WTC11 (cell line): ENCODE results near the gene BCAT1. TPM values are rescaled to one million over a fixed set of nuclear protein-coding genes. Genes with fewer than 3 reads are reported as not detected.

Experiments used
- ATAC-seq: fragments of 200-7000 bp; cut with Tn5 transposase; 2 replicates; pipeline ENCODE4 v1.10.0; 2021; ENCODE audit warnings: mild to moderate bottlenecking, moderate library complexity
- CTCF ChIA-PET: fragments of 300-600 bp; sonication (Branson Sonifier 250); formaldehyde crosslinking; loops from one replicate; lab custom pipeline; 2021; ENCODE audit warnings: antibody characterized with exemption; lab: Charles Lee
- POLR2A ChIA-PET: fragments of 350-600 bp; sonication (Branson Sonifier 250); formaldehyde crosslinking; loops from one replicate; lab custom pipeline; 2021; ENCODE audit warnings: antibody characterized with exemption; lab: Charles Lee
- DNase-seq: peaks from one replicate; pipeline ENCODE4 v3.0.0; 2021; ENCODE audit warnings: low spot score
- H3K27ac Mint-ChIP-seq: 2 replicates; pipeline ENCODE4 v1.8.0; 2021; ENCODE audit warnings: mixed read lengths
- H3K27me3 Mint-ChIP-seq: 2 replicates; pipeline ENCODE4 v1.8.0; 2021; ENCODE audit warnings: low read depth, mild to moderate bottlenecking, moderate library complexity, mixed read lengths
- H3K36me3 Mint-ChIP-seq: 2 replicates; pipeline ENCODE4 v1.8.0; 2021; ENCODE audit warnings: mixed read lengths
- H3K4me1 Mint-ChIP-seq: 2 replicates; pipeline ENCODE4 v1.8.0; 2022; ENCODE audit warnings: mixed read lengths
- H3K4me3 Mint-ChIP-seq: 2 replicates; pipeline ENCODE4 v1.8.0; 2021; ENCODE audit warnings: mild to moderate bottlenecking, moderate library complexity, mixed read lengths
- H3K9me3 Mint-ChIP-seq: 2 replicates; pipeline ENCODE4 v1.8.0; 2021; ENCODE audit warnings: mixed read lengths
- CREB1 ChIP-seq: sonication (generic); formaldehyde crosslinking; IDR thresholded peaks from 2 replicates; pipeline ENCODE4 v1.8.0; 2023; ENCODE audit warnings: mild to moderate bottlenecking, missing genetic modification reagents
- GRHL2 ChIP-seq: fragments of 250-450 bp; sonication (Bioruptor Pico); IDR thresholded peaks from 2 replicates; pipeline ENCODE4 v1.8.0; 2022; ENCODE audit warnings: mild to moderate bottlenecking, moderate library complexity; ENCODE audit not compliant: insufficient replicate concordance, severe bottlenecking
- JUN ChIP-seq: sonication (generic); formaldehyde crosslinking; IDR thresholded peaks from 2 replicates; pipeline ENCODE4 v1.8.0; 2023; ENCODE audit warnings: mild to moderate bottlenecking, missing genetic modification reagents
- MXD4 ChIP-seq: fragments of 250-450 bp; sonication (Bioruptor Pico); IDR thresholded peaks from 2 replicates; pipeline ENCODE4 v1.8.0; 2021; ENCODE audit warnings: mild to moderate bottlenecking, moderate library complexity, borderline replicate concordance
- MYBL2 ChIP-seq: sonication (generic); formaldehyde crosslinking; IDR thresholded peaks from 2 replicates; pipeline ENCODE4 v1.8.1; 2023; ENCODE audit warnings: mild to moderate bottlenecking, moderate library complexity, missing genetic modification reagents
- NFATC4 ChIP-seq: fragments of 250-450 bp; sonication (Bioruptor Pico); IDR thresholded peaks from 2 replicates; pipeline ENCODE4 v1.9.0; 2021; ENCODE audit warnings: mild to moderate bottlenecking
- NFE2L1 ChIP-seq: sonication (generic); formaldehyde crosslinking; IDR thresholded peaks from 2 replicates; pipeline ENCODE4 v1.8.1; 2023; ENCODE audit warnings: missing genetic modification reagents
- NFYB ChIP-seq: sonication (generic); formaldehyde crosslinking; conservative IDR thresholded peaks from 2 replicates; pipeline ENCODE4 v1.8.0; 2022; ENCODE audit warnings: low read depth, missing genetic modification reagents
- PRRX2 ChIP-seq: fragments of 250-450 bp; sonication (Bioruptor Pico); IDR thresholded peaks from 2 replicates; pipeline ENCODE4 v1.8.0; 2021; ENCODE audit warnings: mild to moderate bottlenecking
- SMAD4 ChIP-seq: sonication (generic); formaldehyde crosslinking; IDR thresholded peaks from 2 replicates; pipeline ENCODE4 v1.8.0; 2022; ENCODE audit warnings: mild to moderate bottlenecking, missing genetic modification reagents
- ZNF121 ChIP-seq: sonication (generic); formaldehyde crosslinking; IDR thresholded peaks from 2 replicates; pipeline ENCODE4 v1.8.0; 2023; ENCODE audit warnings: missing genetic modification reagents
- ZNF138 ChIP-seq: sonication (generic); formaldehyde crosslinking; conservative IDR thresholded peaks from 2 replicates; pipeline ENCODE4 v1.8.1; 2022; ENCODE audit warnings: mild to moderate bottlenecking, moderate library complexity, missing genetic modification reagents
- ZNF219 ChIP-seq: sonication (generic); formaldehyde crosslinking; IDR thresholded peaks from 2 replicates; pipeline ENCODE4 v1.8.0; 2023; ENCODE audit warnings: missing genetic modification reagents, mild to moderate bottlenecking, borderline replicate concordance
- total RNA-seq: library from RNA; stranded (reverse); gene quantifications from 3 replicates; pipeline ENCODE4 v1.2.3, GENCODE V29; 2021
- TF ChIP-seq, protein P1 (sequence below): sonication (generic); formaldehyde crosslinking; IDR thresholded peaks from 2 replicates; pipeline ENCODE4 v1.8.0; 2023; ENCODE audit warnings: missing genetic modification reagents, mild to moderate bottlenecking, borderline replicate concordance
- TF ChIP-seq, protein P2 (sequence below): fragments of 250-450 bp; sonication (Bioruptor Pico); IDR thresholded peaks from 2 replicates; pipeline ENCODE4 v1.9.0; 2021; ENCODE audit warnings: mild to moderate bottlenecking, borderline replicate concordance
- TF ChIP-seq, protein P3 (sequence below): sonication (generic); formaldehyde crosslinking; IDR thresholded peaks from 2 replicates; pipeline ENCODE4 v1.8.0; 2022; ENCODE audit warnings: mild to moderate bottlenecking, missing genetic modification reagents
- TF ChIP-seq, protein P4 (sequence below): sonication (generic); formaldehyde crosslinking; IDR thresholded peaks from 2 replicates; pipeline ENCODE4 v1.8.1; 2022; ENCODE audit warnings: mild to moderate bottlenecking, missing genetic modification reagents, moderate library complexity, borderline replicate concordance
- TF ChIP-seq, protein P5 (sequence below): sonication (generic); formaldehyde crosslinking; IDR thresholded peaks from 2 replicates; pipeline ENCODE4 v1.8.1; 2023; ENCODE audit warnings: mild to moderate bottlenecking, missing genetic modification reagents, borderline replicate concordance
- TF ChIP-seq, protein P6 (sequence below): sonication (generic); formaldehyde crosslinking; IDR thresholded peaks from 2 replicates; pipeline ENCODE4 v1.8.1; 2023; ENCODE audit warnings: mild to moderate bottlenecking, missing genetic modification reagents

The BCAT1 gene
- total RNA-seq, 1 experiment from 2014 or later, result 267 TPM

DNA sequence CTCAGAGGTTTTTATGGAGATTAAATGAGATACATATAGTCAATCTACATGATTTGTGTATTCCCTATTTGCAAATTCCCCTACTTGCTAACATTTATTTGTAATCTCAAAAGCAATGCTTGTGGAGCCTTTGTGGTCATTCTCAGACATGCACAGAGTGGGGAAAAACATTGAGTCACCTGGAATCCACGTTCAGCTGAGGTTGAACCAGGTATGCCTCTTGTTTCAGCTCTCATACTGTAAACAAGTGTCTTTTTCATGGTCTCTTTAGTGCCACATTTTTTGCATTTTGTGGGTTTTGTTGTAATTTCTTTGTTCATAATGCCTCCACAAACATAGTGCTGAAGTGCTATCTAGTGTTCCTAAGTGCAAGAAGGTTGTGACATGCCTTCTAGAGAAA, 181.9 kb downstream of the BCAT1 start:
- ATAC-seq, result no peak
- Mint-ChIP-seq H3K9me3 (peaks cover 11% of the 10 kb centered on the region), H3K27ac (no peak overlapping the region), H3K4me3 (no peak overlapping the region), H3K36me3 (0 out of 2 replicates have a peak, but pooled peaks cover 4% of the 10 kb centered on the region), H3K4me1 (no peaks in the 10 kb centered on the region), H3K27me3 (no peaks in the 10 kb centered on the region; the same call in 1 of the 2 replicates)
- CTCF ChIA-PET, result no interaction called here
- TF ChIP-seq, protein P1, sequence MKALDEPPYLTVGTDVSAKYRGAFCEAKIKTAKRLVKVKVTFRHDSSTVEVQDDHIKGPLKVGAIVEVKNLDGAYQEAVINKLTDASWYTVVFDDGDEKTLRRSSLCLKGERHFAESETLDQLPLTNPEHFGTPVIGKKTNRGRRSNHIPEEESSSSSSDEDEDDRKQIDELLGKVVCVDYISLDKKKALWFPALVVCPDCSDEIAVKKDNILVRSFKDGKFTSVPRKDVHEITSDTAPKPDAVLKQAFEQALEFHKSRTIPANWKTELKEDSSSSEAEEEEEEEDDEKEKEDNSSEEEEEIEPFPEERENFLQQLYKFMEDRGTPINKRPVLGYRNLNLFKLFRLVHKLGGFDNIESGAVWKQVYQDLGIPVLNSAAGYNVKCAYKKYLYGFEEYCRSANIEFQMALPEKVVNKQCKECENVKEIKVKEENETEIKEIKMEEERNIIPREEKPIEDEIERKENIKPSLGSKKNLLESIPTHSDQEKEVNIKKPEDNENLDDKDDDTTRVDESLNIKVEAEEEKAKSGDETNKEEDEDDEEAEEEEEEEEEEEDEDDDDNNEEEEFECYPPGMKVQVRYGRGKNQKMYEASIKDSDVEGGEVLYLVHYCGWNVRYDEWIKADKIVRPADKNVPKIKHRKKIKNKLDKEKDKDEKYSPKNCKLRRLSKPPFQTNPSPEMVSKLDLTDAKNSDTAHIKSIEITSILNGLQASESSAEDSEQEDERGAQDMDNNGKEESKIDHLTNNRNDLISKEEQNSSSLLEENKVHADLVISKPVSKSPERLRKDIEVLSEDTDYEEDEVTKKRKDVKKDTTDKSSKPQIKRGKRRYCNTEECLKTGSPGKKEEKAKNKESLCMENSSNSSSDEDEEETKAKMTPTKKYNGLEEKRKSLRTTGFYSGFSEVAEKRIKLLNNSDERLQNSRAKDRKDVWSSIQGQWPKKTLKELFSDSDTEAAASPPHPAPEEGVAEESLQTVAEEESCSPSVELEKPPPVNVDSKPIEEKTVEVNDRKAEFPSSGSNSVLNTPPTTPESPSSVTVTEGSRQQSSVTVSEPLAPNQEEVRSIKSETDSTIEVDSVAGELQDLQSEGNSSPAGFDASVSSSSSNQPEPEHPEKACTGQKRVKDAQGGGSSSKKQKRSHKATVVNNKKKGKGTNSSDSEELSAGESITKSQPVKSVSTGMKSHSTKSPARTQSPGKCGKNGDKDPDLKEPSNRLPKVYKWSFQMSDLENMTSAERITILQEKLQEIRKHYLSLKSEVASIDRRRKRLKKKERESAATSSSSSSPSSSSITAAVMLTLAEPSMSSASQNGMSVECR (CRISPR knock-in tag), result no peak
- no peak for TF ChIP-seq JUN (CRISPR knock-in tag)
- TF ChIP-seq ZNF219, result no peak
- TF ChIP-seq NFE2L1 (CRISPR knock-in tag), result no peak
- TF ChIP-seq, protein P2, sequence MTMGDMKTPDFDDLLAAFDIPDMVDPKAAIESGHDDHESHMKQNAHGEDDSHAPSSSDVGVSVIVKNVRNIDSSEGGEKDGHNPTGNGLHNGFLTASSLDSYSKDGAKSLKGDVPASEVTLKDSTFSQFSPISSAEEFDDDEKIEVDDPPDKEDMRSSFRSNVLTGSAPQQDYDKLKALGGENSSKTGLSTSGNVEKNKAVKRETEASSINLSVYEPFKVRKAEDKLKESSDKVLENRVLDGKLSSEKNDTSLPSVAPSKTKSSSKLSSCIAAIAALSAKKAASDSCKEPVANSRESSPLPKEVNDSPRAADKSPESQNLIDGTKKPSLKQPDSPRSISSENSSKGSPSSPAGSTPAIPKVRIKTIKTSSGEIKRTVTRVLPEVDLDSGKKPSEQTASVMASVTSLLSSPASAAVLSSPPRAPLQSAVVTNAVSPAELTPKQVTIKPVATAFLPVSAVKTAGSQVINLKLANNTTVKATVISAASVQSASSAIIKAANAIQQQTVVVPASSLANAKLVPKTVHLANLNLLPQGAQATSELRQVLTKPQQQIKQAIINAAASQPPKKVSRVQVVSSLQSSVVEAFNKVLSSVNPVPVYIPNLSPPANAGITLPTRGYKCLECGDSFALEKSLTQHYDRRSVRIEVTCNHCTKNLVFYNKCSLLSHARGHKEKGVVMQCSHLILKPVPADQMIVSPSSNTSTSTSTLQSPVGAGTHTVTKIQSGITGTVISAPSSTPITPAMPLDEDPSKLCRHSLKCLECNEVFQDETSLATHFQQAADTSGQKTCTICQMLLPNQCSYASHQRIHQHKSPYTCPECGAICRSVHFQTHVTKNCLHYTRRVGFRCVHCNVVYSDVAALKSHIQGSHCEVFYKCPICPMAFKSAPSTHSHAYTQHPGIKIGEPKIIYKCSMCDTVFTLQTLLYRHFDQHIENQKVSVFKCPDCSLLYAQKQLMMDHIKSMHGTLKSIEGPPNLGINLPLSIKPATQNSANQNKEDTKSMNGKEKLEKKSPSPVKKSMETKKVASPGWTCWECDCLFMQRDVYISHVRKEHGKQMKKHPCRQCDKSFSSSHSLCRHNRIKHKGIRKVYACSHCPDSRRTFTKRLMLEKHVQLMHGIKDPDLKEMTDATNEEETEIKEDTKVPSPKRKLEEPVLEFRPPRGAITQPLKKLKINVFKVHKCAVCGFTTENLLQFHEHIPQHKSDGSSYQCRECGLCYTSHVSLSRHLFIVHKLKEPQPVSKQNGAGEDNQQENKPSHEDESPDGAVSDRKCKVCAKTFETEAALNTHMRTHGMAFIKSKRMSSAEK (CRISPR knock-in tag), result no peak
- TF ChIP-seq, protein P3, sequence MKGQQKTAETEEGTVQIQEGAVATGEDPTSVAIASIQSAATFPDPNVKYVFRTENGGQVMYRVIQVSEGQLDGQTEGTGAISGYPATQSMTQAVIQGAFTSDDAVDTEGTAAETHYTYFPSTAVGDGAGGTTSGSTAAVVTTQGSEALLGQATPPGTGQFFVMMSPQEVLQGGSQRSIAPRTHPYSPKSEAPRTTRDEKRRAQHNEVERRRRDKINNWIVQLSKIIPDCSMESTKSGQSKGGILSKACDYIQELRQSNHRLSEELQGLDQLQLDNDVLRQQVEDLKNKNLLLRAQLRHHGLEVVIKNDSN (CRISPR knock-in tag), result no peak
- no peak for TF ChIP-seq CREB1 (CRISPR knock-in tag)
- no peak for TF ChIP-seq MXD4 (CRISPR knock-in tag)
- TF ChIP-seq NFATC4 (CRISPR knock-in tag), result no peak
- TF ChIP-seq NFYB (CRISPR knock-in tag), result no peak
- no peak for TF ChIP-seq MYBL2 (CRISPR knock-in tag)
- TF ChIP-seq, protein P4, sequence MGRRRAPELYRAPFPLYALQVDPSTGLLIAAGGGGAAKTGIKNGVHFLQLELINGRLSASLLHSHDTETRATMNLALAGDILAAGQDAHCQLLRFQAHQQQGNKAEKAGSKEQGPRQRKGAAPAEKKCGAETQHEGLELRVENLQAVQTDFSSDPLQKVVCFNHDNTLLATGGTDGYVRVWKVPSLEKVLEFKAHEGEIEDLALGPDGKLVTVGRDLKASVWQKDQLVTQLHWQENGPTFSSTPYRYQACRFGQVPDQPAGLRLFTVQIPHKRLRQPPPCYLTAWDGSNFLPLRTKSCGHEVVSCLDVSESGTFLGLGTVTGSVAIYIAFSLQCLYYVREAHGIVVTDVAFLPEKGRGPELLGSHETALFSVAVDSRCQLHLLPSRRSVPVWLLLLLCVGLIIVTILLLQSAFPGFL (CRISPR knock-in tag), result no peak
- TF ChIP-seq PRRX2, result no peak
- no peak for TF ChIP-seq ZNF121 (CRISPR knock-in tag)
- TF ChIP-seq ZNF138 (CRISPR knock-in tag), result no peak
- DNase-seq, result no peak
- POLR2A ChIA-PET, result no interaction called here

DNA sequence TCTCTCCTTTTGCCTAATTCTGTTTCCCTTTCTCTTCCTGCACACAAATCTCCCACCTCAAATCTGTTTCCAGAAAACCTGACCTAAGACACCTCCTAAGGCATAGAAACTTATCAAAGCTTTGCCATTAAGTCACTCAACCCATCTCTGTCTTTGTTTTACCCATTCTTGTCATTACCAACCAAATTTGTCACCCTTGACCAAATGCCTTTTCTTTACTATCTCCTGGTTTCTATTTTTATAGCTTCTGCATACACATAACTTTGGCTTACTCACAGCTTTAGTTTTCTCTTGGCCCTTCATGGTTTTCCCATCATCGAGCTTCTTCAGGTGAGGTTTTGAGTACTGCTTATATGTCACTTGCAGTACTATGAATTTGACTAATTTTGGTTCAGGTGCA, 184.2 kb downstream of the BCAT1 start:
- Mint-ChIP-seq H3K27ac (no peak overlapping the region), H3K36me3 (0 out of 2 replicates have a peak, but pooled peaks cover 4% of the 10 kb centered on the region), H3K27me3 (no peaks in the 10 kb centered on the region; the same call in 1 of the 2 replicates), H3K9me3 (peaks cover 11% of the 10 kb centered on the region), H3K4me3 (no peak overlapping the region), H3K4me1 (peaks cover 16% of the 10 kb centered on the region)
- ATAC-seq (no peak), DNase-seq (no peak)
- ChIA-PET POLR2A (no interaction called here), CTCF (no interaction called here)
- TF ChIP-seq SMAD4 (no peak), GRHL2 (CRISPR knock-in tag) (no peak)
- TF ChIP-seq, protein P5, sequence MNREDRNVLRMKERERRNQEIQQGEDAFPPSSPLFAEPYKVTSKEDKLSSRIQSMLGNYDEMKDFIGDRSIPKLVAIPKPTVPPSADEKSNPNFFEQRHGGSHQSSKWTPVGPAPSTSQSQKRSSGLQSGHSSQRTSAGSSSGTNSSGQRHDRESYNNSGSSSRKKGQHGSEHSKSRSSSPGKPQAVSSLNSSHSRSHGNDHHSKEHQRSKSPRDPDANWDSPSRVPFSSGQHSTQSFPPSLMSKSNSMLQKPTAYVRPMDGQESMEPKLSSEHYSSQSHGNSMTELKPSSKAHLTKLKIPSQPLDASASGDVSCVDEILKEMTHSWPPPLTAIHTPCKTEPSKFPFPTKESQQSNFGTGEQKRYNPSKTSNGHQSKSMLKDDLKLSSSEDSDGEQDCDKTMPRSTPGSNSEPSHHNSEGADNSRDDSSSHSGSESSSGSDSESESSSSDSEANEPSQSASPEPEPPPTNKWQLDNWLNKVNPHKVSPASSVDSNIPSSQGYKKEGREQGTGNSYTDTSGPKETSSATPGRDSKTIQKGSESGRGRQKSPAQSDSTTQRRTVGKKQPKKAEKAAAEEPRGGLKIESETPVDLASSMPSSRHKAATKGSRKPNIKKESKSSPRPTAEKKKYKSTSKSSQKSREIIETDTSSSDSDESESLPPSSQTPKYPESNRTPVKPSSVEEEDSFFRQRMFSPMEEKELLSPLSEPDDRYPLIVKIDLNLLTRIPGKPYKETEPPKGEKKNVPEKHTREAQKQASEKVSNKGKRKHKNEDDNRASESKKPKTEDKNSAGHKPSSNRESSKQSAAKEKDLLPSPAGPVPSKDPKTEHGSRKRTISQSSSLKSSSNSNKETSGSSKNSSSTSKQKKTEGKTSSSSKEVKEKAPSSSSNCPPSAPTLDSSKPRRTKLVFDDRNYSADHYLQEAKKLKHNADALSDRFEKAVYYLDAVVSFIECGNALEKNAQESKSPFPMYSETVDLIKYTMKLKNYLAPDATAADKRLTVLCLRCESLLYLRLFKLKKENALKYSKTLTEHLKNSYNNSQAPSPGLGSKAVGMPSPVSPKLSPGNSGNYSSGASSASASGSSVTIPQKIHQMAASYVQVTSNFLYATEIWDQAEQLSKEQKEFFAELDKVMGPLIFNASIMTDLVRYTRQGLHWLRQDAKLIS (CRISPR knock-in tag), result no peak
- TF ChIP-seq, protein P6, sequence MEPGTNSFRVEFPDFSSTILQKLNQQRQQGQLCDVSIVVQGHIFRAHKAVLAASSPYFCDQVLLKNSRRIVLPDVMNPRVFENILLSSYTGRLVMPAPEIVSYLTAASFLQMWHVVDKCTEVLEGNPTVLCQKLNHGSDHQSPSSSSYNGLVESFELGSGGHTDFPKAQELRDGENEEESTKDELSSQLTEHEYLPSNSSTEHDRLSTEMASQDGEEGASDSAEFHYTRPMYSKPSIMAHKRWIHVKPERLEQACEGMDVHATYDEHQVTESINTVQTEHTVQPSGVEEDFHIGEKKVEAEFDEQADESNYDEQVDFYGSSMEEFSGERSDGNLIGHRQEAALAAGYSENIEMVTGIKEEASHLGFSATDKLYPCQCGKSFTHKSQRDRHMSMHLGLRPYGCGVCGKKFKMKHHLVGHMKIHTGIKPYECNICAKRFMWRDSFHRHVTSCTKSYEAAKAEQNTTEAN (CRISPR knock-in tag), result no peak
